ENCODE measurements around the gene FOXF1. TPM values are rescaled to one million over a fixed set of nuclear protein-coding genes. Genes with fewer than 3 reads are reported as not detected.

FOXF1 gene
- total RNA-seq, 1 donor from 2014 or later: 0.33 TPM

DNA sequence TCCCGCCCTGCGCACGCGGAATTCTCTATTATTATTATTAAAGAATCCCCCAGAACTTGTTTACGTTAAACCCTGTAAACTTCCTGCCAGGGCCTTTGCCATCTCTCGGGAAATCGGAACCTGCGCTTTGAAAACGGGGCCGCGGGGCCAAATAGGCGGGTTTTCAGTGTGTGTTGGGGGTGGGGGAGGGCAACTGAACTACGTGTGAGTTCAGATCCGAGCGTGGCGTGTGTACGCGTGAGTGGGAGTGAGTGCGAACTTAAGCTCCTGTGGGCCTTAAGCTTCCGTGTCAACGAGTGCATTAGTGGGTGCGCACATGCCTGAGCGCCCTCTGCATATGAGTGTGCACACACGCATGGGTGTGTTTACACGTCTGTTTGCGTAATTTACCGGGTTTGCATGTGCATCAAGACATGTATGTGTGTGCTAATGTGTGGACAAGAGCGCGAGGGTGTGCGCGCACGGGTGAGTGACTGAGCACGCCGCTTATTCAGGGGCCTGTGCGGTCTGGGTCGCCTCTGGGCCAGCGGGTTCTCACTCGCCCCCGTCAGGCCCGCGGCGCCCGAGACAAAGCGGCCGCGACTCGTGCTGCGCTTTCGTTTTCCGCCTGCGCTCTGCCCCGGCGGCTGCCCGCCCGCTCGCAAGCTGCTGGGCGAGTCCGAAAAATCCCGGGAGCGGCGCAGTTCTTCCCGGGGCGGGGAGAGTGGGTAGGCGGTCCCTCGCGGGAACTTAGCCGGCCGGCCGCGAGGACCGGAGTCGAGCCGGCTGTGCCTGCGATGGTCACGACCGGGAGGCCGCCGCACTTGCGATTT is 1.2 kb upstream of the FOXF1 start:
- H3K27me3 ChIP-seq (ENCODE audit: low read depth): peaks cover 100% of the 10 kb centered on the region
- intact Hi-C loops (cut with micrococcal nuclease): no loop called here

DNA sequence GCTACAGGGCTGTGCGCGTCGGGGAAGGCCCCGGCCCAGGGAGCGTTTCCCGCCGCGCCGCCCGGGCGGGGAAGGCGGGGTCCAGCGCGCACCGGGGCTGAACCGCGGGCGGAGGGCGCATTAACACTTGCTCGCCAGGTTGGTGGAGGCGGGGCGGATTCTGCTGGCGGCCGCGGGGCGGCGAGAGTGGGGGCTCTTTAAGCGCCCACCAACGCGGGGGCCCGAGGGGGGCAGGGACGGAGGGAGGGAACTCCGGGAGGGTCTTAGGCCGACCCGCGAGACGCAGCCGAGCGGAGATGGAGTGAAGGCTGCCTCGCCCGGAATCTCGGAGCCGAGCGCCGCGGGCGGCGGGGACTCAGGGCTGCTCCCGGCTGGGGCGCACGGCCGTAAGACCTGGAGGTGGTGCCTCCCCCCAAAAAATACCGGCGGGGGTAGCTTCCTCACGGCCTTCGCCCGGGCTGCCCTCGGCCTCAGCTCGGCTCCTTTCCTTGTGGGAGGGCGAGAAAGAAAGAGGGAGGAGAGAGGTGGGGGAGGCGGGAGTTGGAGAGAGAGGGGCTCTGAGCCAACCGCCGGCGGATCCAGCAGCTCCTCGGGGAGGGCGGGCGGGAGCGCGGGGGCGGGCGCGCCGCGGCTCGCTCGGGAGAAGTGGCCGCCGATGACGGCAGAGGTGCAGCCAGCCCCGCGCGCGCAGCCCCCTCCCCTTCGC is 415 bp upstream of the FOXF1 start:
- H3K27ac ChIP-seq (replicated peaks): peak overlapping the region; percentile 66
- H3K27me3 ChIP-seq (ENCODE audit: low read depth): peaks cover 100% of the 10 kb centered on the region
- peak overlapping the region; percentile 77 for H3K4me3 ChIP-seq
- TF ChIP-seq, protein P1, sequence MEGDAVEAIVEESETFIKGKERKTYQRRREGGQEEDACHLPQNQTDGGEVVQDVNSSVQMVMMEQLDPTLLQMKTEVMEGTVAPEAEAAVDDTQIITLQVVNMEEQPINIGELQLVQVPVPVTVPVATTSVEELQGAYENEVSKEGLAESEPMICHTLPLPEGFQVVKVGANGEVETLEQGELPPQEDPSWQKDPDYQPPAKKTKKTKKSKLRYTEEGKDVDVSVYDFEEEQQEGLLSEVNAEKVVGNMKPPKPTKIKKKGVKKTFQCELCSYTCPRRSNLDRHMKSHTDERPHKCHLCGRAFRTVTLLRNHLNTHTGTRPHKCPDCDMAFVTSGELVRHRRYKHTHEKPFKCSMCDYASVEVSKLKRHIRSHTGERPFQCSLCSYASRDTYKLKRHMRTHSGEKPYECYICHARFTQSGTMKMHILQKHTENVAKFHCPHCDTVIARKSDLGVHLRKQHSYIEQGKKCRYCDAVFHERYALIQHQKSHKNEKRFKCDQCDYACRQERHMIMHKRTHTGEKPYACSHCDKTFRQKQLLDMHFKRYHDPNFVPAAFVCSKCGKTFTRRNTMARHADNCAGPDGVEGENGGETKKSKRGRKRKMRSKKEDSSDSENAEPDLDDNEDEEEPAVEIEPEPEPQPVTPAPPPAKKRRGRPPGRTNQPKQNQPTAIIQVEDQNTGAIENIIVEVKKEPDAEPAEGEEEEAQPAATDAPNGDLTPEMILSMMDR (IDR thresholded peaks at IDR 0.05; ENCODE audit: borderline replicate concordance): no peak
- peaks cover 57% of the 10 kb centered on the region for H3K4me1 ChIP-seq
- no peaks in the 10 kb centered on the region for H3K36me3 ChIP-seq
- intact Hi-C loops (cut with micrococcal nuclease): loop anchor here (10.0 kb wide), 1 partner anchor 165 kb away; no protein-coding TSS in a partner anchor
- DNase-seq: peak; percentile 37
- H3K9me3 ChIP-seq (replicated peaks): no peaks in the 10 kb centered on the region

More for the DNA sequence above, 1.2 kb upstream of the FOXF1 start:
- Histone ChIP-seq H3K4me3 (peak overlapping the region; percentile 77), H3K27ac (replicated peaks) (peak overlapping the region; percentile 66), H3K36me3 (no peaks in the 10 kb centered on the region), H3K9me3 (replicated peaks) (no peaks in the 10 kb centered on the region), H3K4me1 (peaks cover 61% of the 10 kb centered on the region)
- DNase-seq: peak; percentile 53
- TF ChIP-seq, protein P1 (IDR thresholded peaks at IDR 0.05; ENCODE audit: borderline replicate concordance): no peak

DNA sequence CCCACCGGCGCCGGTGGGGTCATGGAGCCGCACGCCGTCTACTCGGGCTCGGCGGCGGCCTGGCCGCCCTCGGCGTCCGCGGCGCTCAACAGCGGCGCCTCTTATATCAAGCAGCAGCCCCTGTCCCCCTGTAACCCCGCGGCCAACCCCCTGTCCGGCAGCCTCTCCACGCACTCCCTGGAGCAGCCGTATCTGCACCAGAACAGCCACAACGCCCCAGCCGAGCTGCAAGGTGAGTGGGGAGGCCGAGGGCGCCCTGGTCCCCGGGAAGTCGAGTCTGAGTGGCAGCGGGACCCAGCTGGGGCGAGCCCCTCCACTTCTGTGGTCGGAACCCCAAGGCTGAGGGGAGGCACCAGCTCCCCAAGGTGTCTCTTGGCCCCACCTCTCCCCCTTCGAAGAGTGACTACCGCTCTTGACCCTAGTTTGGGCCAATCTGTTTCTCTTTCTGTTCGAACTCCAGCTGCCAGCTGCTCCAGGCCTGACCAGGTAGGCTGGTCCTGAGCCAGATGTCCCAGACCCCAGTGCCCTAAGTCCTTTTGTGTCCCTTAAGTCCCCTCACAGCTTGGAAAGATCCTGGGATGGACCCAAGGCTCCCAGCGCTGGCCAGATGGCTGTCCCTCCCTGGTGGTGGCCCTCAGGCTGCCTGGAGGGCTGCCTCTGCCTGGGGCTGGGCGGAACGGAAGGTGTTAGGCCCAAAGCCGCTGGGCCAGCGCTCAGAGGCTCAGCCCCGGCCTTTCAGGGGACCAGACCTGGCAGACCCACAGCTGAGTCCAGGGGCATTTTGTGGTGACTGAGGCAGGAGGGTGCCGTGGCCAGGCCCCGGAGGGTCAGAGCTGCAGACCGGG is 1.2 kb downstream of the FOXF1 start:
- H3K27ac ChIP-seq (replicated peaks): no peak overlapping the region
- no peak for DNase-seq
- TF ChIP-seq, protein P1 (IDR thresholded peaks at IDR 0.05; ENCODE audit: borderline replicate concordance): no peak
- intact Hi-C loops (cut with micrococcal nuclease): loop anchor here (10.0 kb wide), 1 partner anchor 167 kb away; no protein-coding TSS in a partner anchor
- peaks cover 58% of the 10 kb centered on the region for H3K4me1 ChIP-seq
- H3K27me3 ChIP-seq (ENCODE audit: low read depth): peaks cover 100% of the 10 kb centered on the region
- H3K36me3 ChIP-seq: no peaks in the 10 kb centered on the region
- no peaks in the 10 kb centered on the region for H3K9me3 ChIP-seq (replicated peaks)
- peak overlapping the region; percentile 77 for H3K4me3 ChIP-seq

DNA sequence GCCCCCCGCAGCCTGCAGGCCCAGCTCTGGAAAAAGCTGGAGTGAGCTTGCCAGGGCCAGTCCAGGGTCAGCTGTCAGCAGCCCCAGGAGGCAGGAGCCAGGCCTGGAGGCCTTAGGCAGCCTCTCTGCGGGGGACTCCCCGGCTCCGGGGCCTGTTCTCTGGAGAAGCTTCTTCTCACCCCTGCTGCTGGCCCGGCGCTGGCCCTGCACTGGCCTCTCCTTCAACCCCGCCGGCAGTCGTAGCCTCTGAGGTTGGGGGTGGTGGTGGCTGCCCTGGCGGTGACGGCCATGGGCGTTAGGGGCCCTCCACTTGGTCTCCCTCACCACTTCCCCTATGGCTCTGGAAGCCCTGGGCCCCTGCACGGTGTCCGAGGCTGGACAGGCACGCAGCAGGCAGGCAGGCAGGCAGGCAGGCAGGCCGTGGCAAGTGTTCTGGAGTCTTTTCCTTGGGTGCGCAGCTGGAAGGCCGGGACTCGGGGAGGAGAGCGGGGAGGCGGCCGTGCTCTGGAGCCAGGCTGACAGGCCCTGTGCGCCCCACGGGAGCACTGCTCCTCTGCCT is 2.1 kb downstream of the FOXF1 start:
- H3K27ac ChIP-seq (replicated peaks): no peak overlapping the region
- TF ChIP-seq, protein P1 (IDR thresholded peaks at IDR 0.05; ENCODE audit: borderline replicate concordance): no peak
- intact Hi-C loops (cut with micrococcal nuclease): loop anchor here (10.0 kb wide), 1 partner anchor 168 kb away; no protein-coding TSS in a partner anchor
- no peak overlapping the region for H3K4me3 ChIP-seq
- peaks cover 58% of the 10 kb centered on the region for H3K4me1 ChIP-seq
- DNase-seq: no peak
- no peaks in the 10 kb centered on the region for H3K36me3 ChIP-seq
- peaks cover 100% of the 10 kb centered on the region for H3K27me3 ChIP-seq (ENCODE audit: low read depth)
- H3K9me3 ChIP-seq (replicated peaks): no peaks in the 10 kb centered on the region
